ENCODE measurements around the gene KCNK7. TPM values are rescaled to one million over a fixed set of nuclear protein-coding genes. Genes with fewer than 3 reads are reported as not detected.

KCNK7 gene
- total RNA-seq, 1 experiment from 2014 or later, result 1.8 TPM

- no peak for DNase-seq
- H2BK20ac ChIP-seq (ENCODE audit: low read depth, low read length, poor library complexity, severe bottlenecking), result no peak overlapping the region
- no peak overlapping the region for H3K18ac ChIP-seq (ENCODE audit: insufficient read length, low read depth, low read length)
- no peak overlapping the region for H3T11ph ChIP-seq (ENCODE audit: low read length)
- H3K27me3 ChIP-seq (ENCODE audit: insufficient read depth, low read length), result no peaks in the 10 kb centered on the region
- no peaks in the 10 kb centered on the region for H3K4me1 ChIP-seq (ENCODE audit: insufficient read depth, low read length)
- H3K56ac ChIP-seq (ENCODE audit: insufficient read length, low read depth, low read length), result no peak overlapping the region
- no peak overlapping the region for H3K14ac ChIP-seq (ENCODE audit: insufficient read depth, low read length)
- H2BK120ac ChIP-seq (ENCODE audit: low read depth, low read length, poor library complexity, severe bottlenecking), result no peak overlapping the region
- no peaks in the 10 kb centered on the region for H3K9me3 ChIP-seq (ENCODE audit: control insufficient read depth, low read depth, low read length)
- H3K4me2 ChIP-seq (ENCODE audit: insufficient read depth, insufficient read length, low read length), result no peak overlapping the region
- H4K8ac ChIP-seq (replicated peaks; ENCODE audit: insufficient read length, low read depth, low read length), result no peak overlapping the region
- H3K27me3 Mint-ChIP-seq (ENCODE audit: low read depth), result peaks cover 1% of the 10 kb centered on the region; the same call in 1 of the 2 replicates
- no peak overlapping the region for H2BK5ac ChIP-seq (ENCODE audit: insufficient read length, low read length)
- H3K79me2 ChIP-seq (ENCODE audit: insufficient read depth, low read length), result no peaks in the 10 kb centered on the region
- no peak overlapping the region for H3K27ac ChIP-seq (ENCODE audit: insufficient read length, low read depth, low read length)
- no peak overlapping the region for H2AFZ ChIP-seq (ENCODE audit: low read length)
- H3K23me2 ChIP-seq (ENCODE audit: insufficient read length, low read depth, low read length, poor library complexity, severe bottlenecking), result peaks cover 8% of the 10 kb centered on the region
- no peak for TF ChIP-seq CTCF (conservative IDR thresholded peaks at IDR 0.05)
- H2AK5ac ChIP-seq (ENCODE audit: insufficient read length, low read length), result no peak overlapping the region
- no peak overlapping the region for H4K5ac ChIP-seq (ENCODE audit: insufficient read length, low read depth, low read length)
- H3K36me3 Mint-ChIP-seq (ENCODE audit: insufficient read depth in 1 of 3, low read depth in 3 of 3), result peaks cover 5 to 46% (median 44%) of the 10 kb centered on the region in 3 experiments; a peak in 6 of 7 replicates
- H3K23ac ChIP-seq (ENCODE audit: insufficient read length, low read depth, low read length), result no peak overlapping the region
- WGBS (ENCODE audit: extremely low coverage, insufficient read length, low lambda C conversion rate), result no CpG with 5 or more reads among the region's 1 CpG
- H3K27ac Mint-ChIP-seq, result no peak overlapping the region; a peak in 1 of 7 replicates
- H4K20me1 ChIP-seq (ENCODE audit: control insufficient read depth, insufficient read depth, insufficient read length), result no peaks in the 10 kb centered on the region
- H3K79me1 ChIP-seq (ENCODE audit: insufficient read depth, low read depth, low read length, poor library complexity, severe bottlenecking), result no peaks in the 10 kb centered on the region
- peaks cover 6 to 20% of the 10 kb centered on the region in 2 experiments for H3K4me1 Mint-ChIP-seq
- no peaks in the 10 kb centered on the region for H3K9me3 Mint-ChIP-seq
- H2BK12ac ChIP-seq (ENCODE audit: insufficient read length, low read depth, low read length), result no peak overlapping the region
- no peak overlapping the region for H3K9ac ChIP-seq (ENCODE audit: extremely low read depth, insufficient read length, low read length)
- no peak overlapping the region for H3K4me3 Mint-ChIP-seq
- no peak overlapping the region for H2BK15ac ChIP-seq (ENCODE audit: low read depth, low read length)
- no peak overlapping the region for H4K91ac ChIP-seq (ENCODE audit: insufficient read length, low read depth, low read length)
- no peak overlapping the region for H3K4ac ChIP-seq (ENCODE audit: low read depth, low read length)
Measured at GRCh38 chr11:65604258-65604657, 8.7 kb upstream of the KCNK7 start.
